ENCODE measurements around the gene CEBPZ. TPM values are rescaled to one million over a fixed set of nuclear protein-coding genes. Genes with fewer than 3 reads are reported as not detected.

The CEBPZ gene
- total RNA-seq, 1 experiment from 2014 or later, result 122 TPM

Other genes starting within 250 kb of the CEBPZ start
- 30.7 and 34.9 TPM in 2 replicates for gene HEATR5B, start 147.2 kb downstream of the CEBPZ start, total RNA-seq (2014; rRNA removed; shearing (Covaris generic))
- gene GPATCH11, start 147.1 kb downstream of the CEBPZ start, total RNA-seq (2014; rRNA removed; shearing (Covaris generic)), result 15.6 and 17.6 TPM in 2 replicates
- 22.5 and 29.1 TPM in 2 replicates for gene EIF2AK2, start 74.6 kb downstream of the CEBPZ start, total RNA-seq (2014; rRNA removed; shearing (Covaris generic))
- not detected in 2 replicates for gene SULT6B1, start 42.9 kb downstream of the CEBPZ start, total RNA-seq (2014; rRNA removed; shearing (Covaris generic))
- 36.3 and 43.7 TPM in 2 replicates for gene CEBPZOS, start 35.1 kb downstream of the CEBPZ start, total RNA-seq (2014; rRNA removed; shearing (Covaris generic))
- 28.7 and 31.0 TPM in 2 replicates for gene NDUFAF7, start 62 bp upstream of the CEBPZ start, total RNA-seq (2014; rRNA removed; shearing (Covaris generic))
- gene PRKD3, start 93.2 kb upstream of the CEBPZ start, total RNA-seq (2014; rRNA removed; shearing (Covaris generic)), result 440 and 449 TPM in 2 replicates
- 2,187 and 2,298 TPM in 2 replicates for gene QPCT, start 113.0 kb upstream of the CEBPZ start, total RNA-seq (2014; rRNA removed; shearing (Covaris generic))